ENCODE results near the gene NFATC4. TPM values are rescaled to one million over a fixed set of nuclear protein-coding genes. Genes with fewer than 3 reads are reported as not detected.

The NFATC4 gene
- total RNA-seq, 1 donor from 2014 or later = 2.9 TPM

DNA sequence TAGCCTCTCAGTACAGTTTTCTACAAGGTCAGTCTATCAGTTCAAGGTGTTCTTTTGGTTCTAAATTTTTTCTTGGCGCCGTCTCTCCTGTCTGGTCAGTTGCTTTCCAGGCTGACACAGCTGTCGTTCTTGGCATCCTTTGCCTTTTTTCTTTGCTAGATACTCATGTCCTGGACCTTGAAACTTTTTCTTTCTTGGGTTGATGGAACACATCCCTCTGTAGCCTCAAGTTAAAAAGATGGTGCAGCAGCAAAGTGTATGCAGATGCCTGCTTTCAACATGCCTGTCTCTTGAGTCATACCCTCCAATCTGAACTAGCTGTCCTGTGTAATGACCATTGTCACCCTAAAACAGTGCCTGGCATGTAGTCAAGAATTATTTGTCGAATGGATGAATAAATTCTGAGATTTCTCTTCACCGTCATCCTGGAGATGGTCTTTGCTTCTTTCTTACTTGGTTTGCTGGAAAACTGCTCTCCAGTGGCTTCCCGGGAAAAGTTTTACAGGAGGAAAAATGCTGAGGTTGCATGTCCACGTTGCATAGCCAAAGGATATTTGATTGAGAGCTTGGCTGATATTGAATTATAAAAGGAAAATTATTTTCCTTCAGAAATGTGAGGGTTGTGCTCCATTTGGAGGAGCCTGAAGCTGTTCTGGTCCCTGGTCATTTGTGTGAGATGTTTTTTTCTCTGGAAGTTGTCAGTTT is 35.5 kb downstream of the NFATC4 start:
- FAIRE-seq (no peak), DNase-seq (ENCODE audit: low spot score in 2 of 2) (no peak)

DNA sequence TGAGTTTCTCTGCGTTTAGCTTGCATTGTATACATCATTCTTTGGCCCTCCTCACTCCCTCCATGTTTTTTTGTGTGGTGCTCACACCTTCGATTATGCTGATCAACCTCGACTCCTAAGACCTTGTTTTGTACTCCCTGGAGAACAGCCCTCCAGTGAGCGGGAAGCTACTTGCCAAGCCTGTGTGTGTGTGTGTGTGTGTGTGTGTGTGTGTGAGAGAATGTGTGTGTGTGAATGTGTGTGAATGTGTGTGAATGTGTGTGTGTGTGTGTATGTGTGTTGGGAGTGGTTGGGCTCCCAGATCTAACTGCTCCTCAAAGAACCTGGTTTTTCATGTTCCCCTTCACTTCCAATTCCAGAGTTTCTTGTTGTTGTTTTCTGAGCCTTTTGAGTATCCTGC is 36.8 kb downstream of the NFATC4 start:
- FAIRE-seq = no peak
- no peak for DNase-seq (ENCODE audit: low spot score in 2 of 2)

DNA sequence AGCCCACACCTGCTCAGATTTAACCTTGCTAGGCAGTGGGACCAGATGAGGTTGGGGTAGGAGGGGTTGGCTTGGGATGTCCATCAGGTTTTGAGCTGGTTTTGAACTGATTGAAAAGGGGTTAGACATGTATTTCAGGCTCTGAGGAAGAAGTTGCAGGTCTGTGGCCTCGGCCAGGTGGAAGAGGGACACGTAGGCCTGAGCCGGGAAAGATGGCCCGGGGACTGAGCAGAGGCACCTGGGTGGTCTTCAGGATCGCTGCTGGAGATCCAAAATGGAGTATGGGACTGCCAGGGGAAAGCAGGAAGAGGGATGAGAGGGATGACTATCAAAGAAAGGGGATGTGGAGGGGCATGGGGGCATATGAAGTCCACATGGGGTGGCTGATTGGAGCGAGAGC is 38.4 kb downstream of the NFATC4 start:
- DNase-seq (ENCODE audit: low spot score in 2 of 2) (no peak), FAIRE-seq (no peak)

DNA sequence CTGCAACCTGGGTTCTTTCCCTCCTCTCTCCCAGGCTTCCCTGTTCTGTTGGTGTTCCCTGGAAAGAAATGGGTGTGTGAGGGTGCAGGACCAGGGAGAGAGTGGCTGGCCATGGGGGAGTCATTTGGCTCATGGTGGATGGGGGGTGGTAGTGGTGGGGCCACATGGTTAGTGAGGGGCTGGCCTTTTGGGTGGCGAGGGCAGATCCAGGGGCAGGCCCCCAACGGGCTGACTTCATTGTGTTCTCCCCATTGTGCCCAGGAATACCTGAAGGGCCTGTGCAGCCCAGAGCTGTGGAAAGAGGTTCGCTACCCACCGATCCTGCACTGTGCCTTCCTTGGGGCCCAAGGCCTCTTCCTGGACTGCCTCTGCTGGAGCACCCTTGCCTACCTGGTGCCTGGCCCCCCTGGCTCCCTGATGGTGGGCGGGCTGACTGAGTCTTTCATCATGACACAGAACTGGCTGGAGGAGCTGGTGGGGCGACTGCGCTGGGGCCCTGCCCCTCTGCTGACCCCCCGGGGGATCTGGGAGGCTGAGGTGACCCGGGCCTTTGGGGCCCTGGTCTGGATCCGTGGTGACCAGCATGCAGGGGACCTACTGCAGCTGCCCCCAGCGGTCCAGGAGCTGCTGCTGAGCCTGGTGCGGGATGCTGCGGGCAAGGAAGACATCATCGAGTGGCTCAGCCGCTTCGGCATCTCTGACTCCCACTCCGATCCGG is 39.8 kb downstream of the NFATC4 start:
- FAIRE-seq (no peak), DNase-seq (ENCODE audit: low spot score in 2 of 2) (no peak)

DNA sequence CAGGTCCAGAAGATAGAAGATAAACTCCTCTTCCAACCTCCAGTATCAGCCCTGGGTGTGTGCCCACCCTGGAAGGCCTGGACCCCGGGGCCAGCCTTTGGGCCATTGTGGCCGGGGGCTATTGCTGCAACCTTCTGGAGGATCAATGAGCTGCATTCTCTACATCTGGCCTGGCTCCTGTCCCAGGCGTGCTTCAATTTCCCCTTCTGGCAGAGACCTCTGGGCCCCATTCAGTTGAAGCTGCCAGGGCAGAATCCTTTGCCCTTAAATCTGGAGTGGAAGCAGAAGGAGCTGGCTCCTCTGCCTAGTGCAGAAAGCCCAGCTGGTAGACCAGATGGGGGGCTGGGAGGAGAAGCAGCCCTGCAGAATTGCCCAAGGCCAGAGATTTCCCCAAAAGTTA is 40.8 kb downstream of the NFATC4 start:
- FAIRE-seq = no peak
- DNase-seq (ENCODE audit: low spot score in 2 of 2) = no peak

DNA sequence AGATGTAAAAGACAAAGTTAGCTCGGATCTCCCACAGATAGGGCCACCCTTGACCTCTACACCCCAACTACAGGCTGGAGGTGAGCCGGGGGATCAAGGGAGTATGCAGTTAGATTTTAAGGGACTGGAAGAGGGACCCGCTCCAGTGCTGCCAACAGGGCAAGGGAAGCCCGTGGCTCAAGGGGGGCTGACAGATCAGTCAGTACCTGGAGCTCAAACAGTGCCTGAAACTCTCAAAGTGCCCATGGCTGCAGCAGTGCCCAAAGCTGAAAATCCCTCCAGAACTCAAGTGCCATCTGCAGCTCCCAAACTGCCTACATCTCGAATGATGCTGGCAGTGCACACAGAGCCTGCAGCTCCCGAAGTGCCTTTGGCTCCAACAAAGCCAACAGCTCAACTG is 41.2 kb downstream of the NFATC4 start:
- DNase-seq (ENCODE audit: low spot score in 2 of 2) (no peak), FAIRE-seq (no peak)

DNA sequence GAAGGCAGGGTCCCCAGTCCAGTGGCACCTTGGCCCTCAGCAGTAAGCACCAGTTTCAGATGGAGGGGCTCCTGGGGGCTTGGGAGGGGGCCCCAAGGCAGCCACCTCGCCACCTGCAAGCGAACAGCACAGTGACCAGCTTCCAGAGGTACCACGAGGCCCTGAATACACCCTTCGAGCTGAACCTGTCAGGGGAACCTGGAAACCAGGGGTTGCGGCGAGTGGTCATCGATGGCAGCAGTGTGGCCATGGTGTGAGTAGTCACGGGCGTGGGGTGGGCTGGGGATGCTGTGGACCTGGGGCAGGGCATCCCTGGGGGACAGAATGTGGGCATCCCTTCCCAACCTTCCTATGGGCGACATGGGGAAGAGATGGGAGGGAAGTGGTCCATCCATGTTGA is 42.0 kb downstream of the NFATC4 start:
- DNase-seq (ENCODE audit: low spot score in 2 of 2) = no peak
- no peak for FAIRE-seq

DNA sequence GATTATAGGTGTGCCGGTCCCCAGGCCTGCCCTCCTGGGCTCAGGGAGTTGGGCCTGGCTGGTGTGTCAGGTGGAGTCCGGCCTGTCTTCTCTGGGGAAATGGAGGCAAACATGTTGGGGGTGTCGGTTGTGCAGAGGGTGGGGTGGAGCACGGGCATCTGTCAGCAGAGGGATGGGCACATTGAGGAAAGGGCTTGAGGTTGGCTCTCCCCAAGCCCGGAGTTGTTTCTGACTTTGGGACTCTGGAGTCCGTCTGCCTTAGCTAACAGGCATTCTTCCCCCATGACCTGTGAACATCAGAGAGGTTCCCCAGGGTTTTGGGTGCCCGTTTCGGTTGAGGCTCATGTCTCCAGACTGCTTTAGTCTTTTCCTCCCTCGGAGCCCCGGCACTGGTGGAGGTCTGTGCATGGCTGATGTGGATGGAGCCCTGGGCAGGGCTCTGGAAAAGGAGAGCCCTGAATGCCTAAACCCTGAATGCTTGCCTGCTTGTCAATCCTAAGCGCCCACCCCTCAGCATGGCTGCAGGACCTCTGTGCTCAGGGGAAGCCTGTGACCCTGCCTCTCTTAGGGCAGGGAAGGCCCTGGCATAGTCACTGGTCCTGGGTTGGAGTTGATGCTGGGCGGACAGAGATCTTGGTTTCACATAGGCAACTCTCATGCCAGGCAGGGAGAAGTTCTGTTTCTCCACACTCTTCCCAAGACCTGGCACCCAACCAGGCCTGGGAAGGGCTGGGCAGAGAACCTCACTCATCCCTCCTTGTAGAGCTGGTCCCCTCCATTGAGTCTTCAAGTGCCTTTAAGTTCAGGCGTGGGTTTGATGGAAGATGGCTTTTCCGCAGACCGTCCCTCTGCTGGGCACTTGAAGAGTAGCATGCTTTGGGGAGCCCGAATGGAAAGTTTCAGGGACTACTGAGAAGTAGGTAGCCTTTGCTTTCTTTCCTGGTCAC is 43.7 kb downstream of the NFATC4 start:
- FAIRE-seq (no peak), DNase-seq (ENCODE audit: low spot score in 2 of 2) (peak; percentile 36 to 52)

DNA sequence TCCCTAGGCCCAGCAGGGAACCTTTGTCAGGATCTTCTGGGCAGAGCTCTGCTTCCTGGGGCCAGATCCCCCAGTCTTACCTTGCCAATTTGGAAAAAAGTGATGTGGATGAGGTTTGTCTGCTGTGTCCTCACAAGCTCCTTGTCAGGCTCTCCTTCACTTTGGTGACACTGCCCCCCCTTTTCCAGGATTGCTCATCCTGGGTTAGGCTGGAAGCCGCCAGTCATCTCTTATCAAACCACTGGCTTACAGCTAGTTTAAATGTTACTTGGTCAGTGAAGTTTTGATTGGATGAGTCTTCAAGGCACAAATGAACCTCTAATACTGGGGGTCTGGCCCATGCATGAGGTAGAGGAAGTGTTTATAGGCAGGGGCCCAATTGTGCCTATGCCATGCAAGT is 46.1 kb downstream of the NFATC4 start:
- FAIRE-seq (no peak), DNase-seq (ENCODE audit: low spot score in 2 of 2) (no peak)

DNA sequence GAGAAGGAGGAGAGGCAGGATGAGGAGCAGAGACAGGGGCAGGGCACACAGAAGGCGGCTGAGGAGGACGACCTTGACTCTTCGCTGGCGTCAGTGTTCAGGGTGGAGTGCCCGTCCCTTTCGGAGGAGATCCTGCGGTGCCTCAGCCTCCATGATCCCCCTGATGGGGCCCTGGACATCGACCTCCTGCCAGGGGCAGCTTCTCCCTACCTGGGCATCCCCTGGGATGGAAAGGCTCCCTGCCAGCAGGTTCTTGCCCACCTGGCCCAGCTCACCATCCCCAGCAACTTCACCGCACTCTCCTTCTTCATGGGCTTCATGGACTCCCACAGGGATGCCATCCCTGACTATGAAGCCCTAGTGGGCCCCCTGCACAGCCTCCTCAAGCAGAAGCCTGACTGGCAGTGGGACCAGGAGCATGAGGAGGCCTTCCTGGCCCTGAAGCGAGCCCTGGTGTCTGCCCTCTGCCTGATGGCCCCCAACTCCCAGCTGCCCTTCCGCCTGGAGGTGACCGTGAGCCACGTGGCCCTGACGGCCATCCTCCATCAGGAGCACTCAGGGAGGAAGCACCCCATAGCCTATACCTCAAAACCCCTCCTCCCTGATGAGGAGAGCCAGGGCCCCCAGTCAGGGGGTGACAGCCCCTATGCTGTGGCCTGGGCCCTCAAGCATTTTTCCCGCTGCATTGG is 46.9 kb downstream of the NFATC4 start:
- no peak for DNase-seq (ENCODE audit: low spot score in 2 of 2)
- no peak for FAIRE-seq

DNA sequence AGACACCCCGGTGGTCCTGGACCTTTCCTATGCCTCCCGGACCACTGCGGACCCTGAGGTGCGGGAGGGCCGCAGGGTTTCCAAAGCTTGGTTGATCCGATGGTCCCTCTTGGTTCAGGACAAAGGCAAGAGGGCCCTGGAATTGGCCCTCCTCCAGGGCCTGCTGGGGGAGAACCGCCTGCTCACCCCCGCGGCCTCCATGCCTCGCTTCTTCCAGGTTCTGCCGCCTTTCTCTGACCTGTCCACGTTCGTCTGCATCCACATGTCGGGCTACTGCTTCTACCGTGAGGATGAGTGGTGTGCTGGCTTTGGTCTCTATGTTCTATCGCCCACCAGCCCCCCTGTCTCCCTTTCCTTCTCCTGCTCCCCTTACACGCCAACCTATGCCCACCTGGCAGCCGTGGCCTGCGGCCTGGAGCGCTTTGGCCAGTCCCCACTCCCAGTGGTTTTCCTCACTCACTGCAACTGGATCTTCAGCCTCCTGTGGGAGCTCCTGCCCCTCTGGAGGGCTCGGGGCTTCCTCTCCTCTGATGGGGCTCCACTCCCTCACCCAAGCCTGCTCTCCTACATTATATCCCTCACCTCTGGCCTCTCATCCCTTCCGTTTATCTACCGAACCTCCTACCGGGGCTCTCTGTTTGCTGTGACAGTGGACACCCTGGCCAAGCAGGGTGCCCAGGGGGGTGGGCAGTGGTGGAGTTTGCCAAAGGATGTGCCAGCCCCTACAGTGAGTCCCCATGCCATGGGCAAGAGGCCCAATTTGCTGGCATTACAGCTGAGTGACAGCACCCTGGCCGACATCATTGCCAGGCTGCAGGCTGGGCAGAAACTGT is 47.7 kb downstream of the NFATC4 start:
- DNase-seq (ENCODE audit: low spot score in 2 of 2) (no peak), FAIRE-seq (no peak)

DNA sequence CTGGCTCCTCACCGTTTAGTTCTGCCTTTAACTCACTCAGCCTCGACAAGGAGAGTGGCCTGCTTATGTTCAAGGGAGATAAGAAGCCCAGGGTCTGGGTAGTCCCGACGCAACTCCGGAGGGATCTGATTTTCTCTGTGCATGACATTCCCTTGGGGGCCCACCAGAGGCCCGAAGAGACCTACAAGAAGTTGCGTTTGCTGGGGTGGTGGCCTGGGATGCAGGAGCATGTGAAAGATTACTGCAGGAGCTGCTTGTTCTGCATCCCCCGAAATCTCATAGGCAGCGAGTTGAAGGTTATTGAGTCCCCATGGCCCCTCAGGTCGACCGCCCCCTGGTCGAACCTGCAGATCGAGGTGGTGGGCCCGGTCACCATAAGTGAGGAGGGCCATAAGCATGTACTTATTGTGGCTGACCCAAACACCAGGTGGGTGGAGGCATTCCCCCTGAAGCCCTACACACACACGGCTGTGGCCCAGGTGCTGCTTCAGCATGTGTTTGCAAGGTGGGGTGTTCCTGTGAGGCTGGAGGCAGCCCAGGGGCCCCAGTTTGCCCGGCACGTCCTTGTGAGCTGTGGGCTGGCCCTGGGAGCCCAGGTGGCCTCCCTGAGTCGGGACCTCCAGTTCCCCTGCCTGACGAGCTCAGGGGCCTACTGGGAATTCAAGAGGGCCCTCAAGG is 48.4 kb downstream of the NFATC4 start:
- no peak for DNase-seq (ENCODE audit: low spot score in 2 of 2)
- no peak for FAIRE-seq

DNA sequence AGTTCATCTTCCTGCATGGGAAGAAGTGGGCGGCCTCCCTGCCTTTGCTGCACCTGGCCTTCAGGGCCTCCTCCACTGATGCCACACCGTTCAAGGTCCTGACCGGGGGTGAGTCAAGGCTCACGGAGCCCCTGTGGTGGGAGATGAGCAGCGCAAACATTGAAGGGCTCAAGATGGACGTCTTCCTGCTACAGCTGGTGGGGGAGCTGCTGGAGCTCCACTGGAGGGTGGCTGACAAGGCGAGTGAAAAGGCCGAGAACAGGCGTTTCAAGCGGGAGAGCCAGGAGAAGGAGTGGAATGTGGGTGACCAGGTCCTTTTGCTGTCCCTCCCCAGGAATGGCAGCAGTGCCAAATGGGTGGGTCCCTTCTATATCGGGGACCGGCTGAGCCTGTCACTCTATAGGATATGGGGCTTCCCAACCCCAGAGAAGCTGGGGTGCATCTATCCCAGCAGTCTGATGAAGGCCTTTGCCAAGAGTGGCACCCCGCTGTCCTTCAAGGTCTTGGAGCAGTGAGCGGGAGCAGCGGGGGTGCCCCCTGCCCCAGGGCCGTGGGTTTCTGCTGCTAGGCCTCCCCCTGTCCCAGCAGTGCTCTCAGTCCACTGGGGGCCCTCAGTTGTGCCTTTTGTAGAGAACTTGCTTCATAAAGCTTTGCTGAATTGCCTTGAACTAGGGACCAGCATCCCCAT is 49.1 kb downstream of the NFATC4 start:
- DNase-seq (ENCODE audit: low spot score in 2 of 2) (no peak), FAIRE-seq (no peak)

DNA sequence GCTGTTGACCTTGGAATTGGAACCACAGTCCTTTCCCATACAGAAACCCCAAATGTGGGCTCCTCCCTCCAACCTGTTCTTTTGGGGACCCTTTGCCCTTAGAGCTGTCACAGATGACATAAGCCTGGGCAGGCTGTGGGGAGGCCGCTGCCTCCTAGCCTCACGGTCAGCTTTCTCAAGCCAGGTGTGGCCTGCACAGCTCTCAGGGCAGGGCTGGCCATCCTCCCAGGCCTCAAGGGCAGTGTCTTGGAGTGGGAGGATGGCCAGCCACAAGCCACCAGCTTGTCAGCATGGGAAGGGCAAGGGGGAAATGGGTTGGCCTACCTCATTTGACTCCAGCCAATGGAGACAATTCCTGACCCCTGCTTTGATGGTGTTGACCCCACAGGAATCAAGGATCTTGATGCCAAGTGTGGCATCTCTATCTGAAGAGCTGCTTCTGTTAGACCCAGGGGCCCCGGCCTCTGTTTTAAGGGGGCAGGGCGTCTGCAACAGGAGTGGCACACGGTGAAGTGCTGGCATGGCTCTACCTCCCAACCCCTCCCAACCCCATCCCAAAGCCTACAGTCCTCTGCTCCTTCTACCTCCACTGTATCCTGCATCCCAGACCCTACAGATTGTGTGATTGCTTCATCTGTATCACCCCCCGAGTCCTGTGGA is 50.0 kb downstream of the NFATC4 start:
- DNase-seq (ENCODE audit: low spot score in 2 of 2) = no peak
- no peak for FAIRE-seq

DNA sequence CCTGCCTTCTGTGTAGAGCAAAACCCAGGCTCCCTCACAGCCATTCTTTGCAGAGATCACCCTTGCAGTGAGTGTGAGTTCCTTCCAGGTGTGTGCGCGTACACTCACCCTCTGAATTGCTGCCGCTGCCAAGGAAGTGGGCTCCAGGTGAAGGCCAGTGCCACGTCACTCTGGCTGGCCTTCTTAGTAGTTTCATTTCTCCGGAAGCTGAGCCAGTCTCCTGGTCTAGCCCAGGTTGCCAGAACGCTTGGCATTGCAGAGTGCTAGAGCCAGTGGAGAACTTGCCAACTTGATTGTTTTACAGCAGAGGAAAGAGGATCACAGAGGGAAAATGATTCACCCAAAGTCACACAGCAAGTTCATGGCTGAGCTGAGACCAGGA is 50.5 kb downstream of the NFATC4 start:
- FAIRE-seq (no peak), DNase-seq (ENCODE audit: low spot score in 2 of 2) (no peak)

DNA sequence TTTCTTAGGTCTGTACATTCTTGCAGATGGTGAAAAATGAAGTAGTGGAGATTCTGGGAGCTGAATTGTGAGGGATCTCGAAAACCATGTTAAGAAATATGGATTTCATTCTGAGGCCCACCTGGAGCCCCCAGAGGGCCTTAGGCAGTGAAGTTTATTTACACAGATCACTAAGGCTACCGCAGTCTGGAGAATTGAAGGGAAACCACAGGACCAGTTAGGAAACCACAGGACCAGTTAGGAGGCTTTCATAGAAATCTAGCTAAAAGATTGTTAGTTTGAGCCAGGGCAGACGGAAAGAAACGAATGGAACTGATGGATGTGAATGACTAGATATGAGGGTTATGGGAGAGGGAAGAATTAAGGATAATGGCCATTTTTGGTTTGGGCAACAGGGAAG is 54.3 kb downstream of the NFATC4 start:
- no peak for DNase-seq (ENCODE audit: low spot score in 2 of 2)
- FAIRE-seq = no peak

DNA sequence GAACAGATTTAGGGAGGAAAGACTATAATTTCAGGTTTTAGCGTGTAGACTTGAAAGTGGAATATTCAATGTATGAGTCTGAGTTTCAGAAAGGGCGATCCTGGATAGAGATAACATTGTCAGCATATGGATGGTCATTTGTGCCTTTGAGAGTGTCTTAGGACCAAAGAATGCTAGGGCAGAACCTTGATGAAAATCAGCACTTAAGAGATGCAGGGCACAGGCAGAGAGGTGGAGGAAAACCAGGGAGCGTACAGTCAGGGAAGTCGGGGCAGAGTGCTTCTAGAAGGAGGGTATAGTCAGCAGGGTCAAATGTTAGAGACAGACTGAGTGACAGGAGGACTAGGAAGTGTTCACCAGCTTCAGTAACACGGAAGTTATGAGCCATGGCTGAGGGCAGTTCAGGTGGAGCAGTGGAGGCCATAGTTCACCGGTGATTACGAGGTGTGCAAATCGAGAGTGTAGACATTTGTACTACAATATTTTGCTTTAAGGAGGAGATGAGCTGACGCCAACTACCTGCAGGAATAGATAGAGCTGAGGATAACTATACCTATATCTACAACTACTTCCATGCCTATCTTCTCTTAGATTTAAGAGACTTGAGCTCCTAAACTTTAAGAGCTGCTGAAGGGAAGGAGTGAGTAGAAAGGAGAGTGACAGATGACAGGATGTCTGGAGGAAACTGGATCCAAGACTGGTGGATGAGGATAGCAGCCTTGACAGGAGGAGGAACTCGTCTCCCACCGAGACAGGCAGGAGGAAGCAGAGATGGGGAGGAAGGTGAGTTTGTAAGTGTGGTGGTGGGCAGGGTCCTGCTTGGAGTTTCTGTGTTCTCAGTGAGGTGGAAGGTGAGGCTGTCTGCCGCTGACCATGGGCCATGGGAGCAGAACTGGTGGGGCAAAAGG is 55.0 kb downstream of the NFATC4 start:
- DNase-seq (ENCODE audit: low spot score in 2 of 2) (no peak), FAIRE-seq (no peak)

All from frontal cortex (tissue), 4 donors.